Measurements from ENCODE around the gene RNF114. TPM values are rescaled to one million over a fixed set of nuclear protein-coding genes. Genes with fewer than 3 reads are reported as not detected.

RNF114 gene
- total RNA-seq, 2 experiments from 2014 or later, result 68.4 to 70.5 TPM

- TF ChIP-seq CTCF (IDR thresholded peaks at IDR 0.05), result no peak
- no peaks in the 10 kb centered on the region for H3K27me3 Mint-ChIP-seq
- ChIA-PET POLR2A (no interaction called here), CTCF (no interaction called here)
- H3K27ac Mint-ChIP-seq, result no peak overlapping the region
- ATAC-seq (no peak), DNase-seq (no peak)
- H3K4me3 Mint-ChIP-seq, result no peak overlapping the region
- intact Hi-C loops (cut with micrococcal nuclease), result loop anchor here (10.0 kb wide), 1 partner anchor 311 kb away; no protein-coding TSS in a partner anchor
- H3K4me1 Mint-ChIP-seq (ENCODE audit: low read depth), result peaks cover 8% of the 10 kb centered on the region
- H3K9me3 Mint-ChIP-seq, result no peaks in the 10 kb centered on the region
- H3K36me3 Mint-ChIP-seq (ENCODE audit: low read depth), result no peaks in the 10 kb centered on the region
Measured at GRCh38 chr20:49925901-49926454, 10.2 kb upstream of the RNF114 start.

- TF ChIP-seq CTCF (IDR thresholded peaks at IDR 0.05), result peak; percentile 96
- H3K27ac Mint-ChIP-seq, result peak overlapping the region; percentile 64
- ChIA-PET CTCF (interaction anchor here (1.0 to 2.8 kb wide), 5 partner anchors 12 to 317 kb away, joined by 3 to 8 read pairs (median 3); no protein-coding TSS in a partner anchor), POLR2A (no interaction called here)
- peaks cover 8% of the 10 kb centered on the region for H3K4me1 Mint-ChIP-seq (ENCODE audit: low read depth)
- H3K36me3 Mint-ChIP-seq (ENCODE audit: low read depth), result no peaks in the 10 kb centered on the region
- no peak overlapping the region for H3K4me3 Mint-ChIP-seq
- no peaks in the 10 kb centered on the region for H3K27me3 Mint-ChIP-seq
- ATAC-seq, result peak; percentile 98
- peak; percentile 91 for DNase-seq
- intact Hi-C loops (cut with micrococcal nuclease), result loop anchor here (10.0 kb wide), 1 partner anchor 314 kb away; no protein-coding TSS in a partner anchor
- H3K9me3 Mint-ChIP-seq, result no peaks in the 10 kb centered on the region
Measured at GRCh38 chr20:49928411-49929141, 7.6 kb upstream of the RNF114 start.

DNA sequence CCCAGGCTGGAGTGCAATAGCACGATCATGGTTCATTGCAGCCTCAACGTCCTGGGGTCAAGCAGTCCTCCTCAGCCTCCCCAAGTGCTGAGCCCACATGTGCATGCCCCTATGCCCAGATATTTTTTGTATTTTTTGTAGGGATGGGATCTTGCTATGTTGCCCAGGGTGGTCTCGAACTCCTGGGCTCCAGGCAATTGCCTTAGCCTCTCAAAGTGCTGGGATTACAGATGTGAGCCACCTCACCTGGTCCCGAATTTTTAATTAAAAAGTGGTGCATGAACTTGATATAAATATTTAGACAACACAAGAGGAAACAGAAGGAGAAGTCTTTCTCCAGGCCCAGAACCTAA, 7.1 kb upstream of the RNF114 start:
- Mint-ChIP-seq H3K4me1 (ENCODE audit: low read depth) (peaks cover 10% of the 10 kb centered on the region), H3K27me3 (no peaks in the 10 kb centered on the region), H3K4me3 (no peak overlapping the region), H3K36me3 (ENCODE audit: low read depth) (no peaks in the 10 kb centered on the region), H3K27ac (no peak overlapping the region), H3K9me3 (no peaks in the 10 kb centered on the region)
- no peak for TF ChIP-seq CTCF (IDR thresholded peaks at IDR 0.05)
- intact Hi-C loops (cut with micrococcal nuclease), result loop anchor here (10.0 kb wide), 1 partner anchor 314 kb away; no protein-coding TSS in a partner anchor
- DNase-seq, result no peak
- POLR2A ChIA-PET, result no interaction called here
- CTCF ChIA-PET, result interaction anchor here (1.0 to 2.8 kb wide), 4 partner anchors 12 to 317 kb away, joined by 3 to 8 read pairs (median 4); no protein-coding TSS in a partner anchor
- ATAC-seq, result no peak

DNA sequence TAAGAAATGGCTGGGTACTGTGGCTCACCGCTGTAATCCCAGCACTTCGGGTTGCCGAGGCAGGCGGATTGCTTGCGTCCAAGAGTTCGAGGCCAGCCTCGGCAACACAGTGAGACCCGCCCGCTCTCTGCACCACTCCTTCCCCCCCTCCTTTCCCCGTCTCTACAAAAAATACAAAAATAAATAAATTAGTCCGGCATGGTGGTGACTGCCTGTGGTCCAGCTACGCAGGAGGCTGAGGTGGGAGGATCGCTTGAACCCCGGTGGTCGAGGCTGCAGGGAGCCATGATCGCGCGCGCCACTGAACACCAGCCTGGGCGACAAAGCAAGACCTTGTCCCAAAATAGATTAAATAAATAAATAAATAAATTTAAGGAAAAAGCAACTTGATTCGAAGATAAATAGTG, 448 bp upstream of the RNF114 start:
- Mint-ChIP-seq H3K4me3 (peak overlapping the region; percentile 90), H3K27ac (peak overlapping the region; percentile 38), H3K4me1 (ENCODE audit: low read depth) (peaks cover 31% of the 10 kb centered on the region), H3K9me3 (no peaks in the 10 kb centered on the region), H3K36me3 (ENCODE audit: low read depth) (peaks cover 25% of the 10 kb centered on the region), H3K27me3 (no peaks in the 10 kb centered on the region)
- intact Hi-C loops (cut with micrococcal nuclease), result no loop called here
- DNase-seq (no peak), ATAC-seq (peak; percentile 4)
- TF ChIP-seq CTCF (IDR thresholded peaks at IDR 0.05), result no peak
- CTCF ChIA-PET, result interaction anchor here (0.8 to 2.9 kb wide), 6 partner anchors 10 to 144 kb away, joined by 3 to 12 read pairs (median 4); partner anchors contain the start of gene SPATA2
- POLR2A ChIA-PET, result interaction anchor here (2.1 to 3.5 kb wide), 3 partner anchors 11 to 20 kb away, joined by 6 to 22 read pairs (median 18); partner anchors contain the start of gene SPATA2
